ENCODE results near the gene CASP7.
"Not testable (repeated sequence)": the region's sequence is repeated elsewhere in the genome, so short reads cannot be mapped to it uniquely, and the experiment has no call there.

The CASP7 gene

DNA sequence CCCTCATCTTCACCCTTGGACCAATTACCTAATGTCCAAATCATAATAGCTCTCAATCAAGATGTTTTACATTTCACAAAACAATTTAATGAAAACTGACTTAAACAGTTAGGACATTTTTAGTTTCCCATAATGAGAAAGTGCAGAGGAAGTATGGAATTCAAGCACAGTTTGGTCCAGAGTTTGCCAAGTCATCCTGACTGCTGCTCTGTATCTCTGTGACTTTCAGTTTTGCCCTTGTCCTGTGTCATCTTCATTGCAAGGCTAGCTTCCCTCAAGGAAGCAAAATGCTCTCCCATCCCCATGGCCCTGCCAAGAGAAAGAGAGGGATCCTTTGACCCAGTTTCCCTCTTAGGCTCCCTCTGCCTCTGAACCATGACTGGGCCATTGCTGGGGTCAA lies 63.9 kb downstream of the CASP7 start:
- Mint-ChIP-seq H3K9me3 (no peaks in the 10 kb centered on the region), H3K27me3 (ENCODE audit: low read depth) (peaks cover 5% of the 10 kb centered on the region), H3K36me3 (ENCODE audit: low read depth) (no peaks in the 10 kb centered on the region), H3K27ac (no peak overlapping the region), H3K4me1 (ENCODE audit: low read depth) (no peaks in the 10 kb centered on the region), H3K4me3 (no peak overlapping the region)

DNA sequence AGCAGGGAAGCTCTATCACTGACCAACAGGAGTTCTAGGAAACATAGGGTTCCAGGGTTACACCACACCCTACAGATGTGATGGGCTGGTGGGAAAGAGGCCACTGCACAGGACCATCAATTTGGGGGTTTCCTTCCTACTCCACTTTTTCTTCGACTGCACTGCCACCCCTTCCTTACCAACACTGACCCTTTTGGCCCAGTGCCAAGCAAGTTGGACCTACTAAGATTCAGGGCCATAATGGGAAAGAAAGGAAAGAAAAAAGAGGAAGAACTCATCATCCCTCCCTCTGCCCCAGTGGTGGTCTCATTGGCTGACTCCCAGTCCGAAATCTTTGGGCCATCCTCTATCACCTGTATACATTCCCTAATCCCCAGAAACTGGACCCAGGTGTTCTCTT lies 65.7 kb downstream of the CASP7 start:
- H3K27ac Mint-ChIP-seq = no peak overlapping the region
- H3K27me3 Mint-ChIP-seq (ENCODE audit: low read depth) = peaks cover 5% of the 10 kb centered on the region
- no peak overlapping the region for H3K4me3 Mint-ChIP-seq
- H3K4me1 Mint-ChIP-seq (ENCODE audit: low read depth) = no peaks in the 10 kb centered on the region
- no peaks in the 10 kb centered on the region for H3K36me3 Mint-ChIP-seq (ENCODE audit: low read depth)
- H3K9me3 Mint-ChIP-seq = no peaks in the 10 kb centered on the region

DNA sequence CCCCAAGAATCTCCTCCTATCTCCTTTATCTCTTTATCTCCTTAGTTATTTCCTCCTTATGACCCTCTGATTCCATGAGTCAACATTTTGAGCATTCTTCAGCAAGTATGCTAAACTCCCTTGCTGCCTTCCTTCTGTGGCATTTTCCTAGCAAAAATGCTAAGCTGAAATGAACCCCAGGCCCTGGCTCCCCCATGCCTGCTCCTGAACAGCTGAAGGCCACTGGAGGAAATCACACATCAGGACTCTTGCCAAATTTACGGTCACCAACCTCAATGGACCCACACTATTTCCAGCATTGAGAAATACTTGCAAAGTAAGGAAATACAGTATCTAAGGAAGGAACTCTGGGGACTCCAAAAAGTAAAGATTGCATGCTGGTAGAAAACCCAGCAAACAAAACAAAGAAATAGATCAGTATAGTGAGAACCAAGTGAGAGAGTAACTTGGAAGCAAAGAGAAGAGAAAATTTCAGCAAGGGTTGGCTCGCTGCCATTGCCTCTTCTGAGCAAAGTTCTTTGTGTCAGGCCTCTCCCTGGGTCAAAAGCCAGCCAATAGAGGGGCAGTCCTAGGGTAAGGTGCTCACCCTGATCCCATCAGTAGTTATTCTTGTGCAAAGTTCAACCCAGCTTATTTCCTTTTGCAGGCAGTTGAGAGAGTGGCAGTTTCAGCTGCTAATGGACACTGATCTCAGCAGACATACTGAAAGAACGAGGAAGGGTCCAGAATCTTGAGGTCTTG lies 66.7 kb downstream of the CASP7 start:
- no peaks in the 10 kb centered on the region for H3K4me1 Mint-ChIP-seq (ENCODE audit: low read depth)
- H3K27ac Mint-ChIP-seq = no peak overlapping the region
- no peaks in the 10 kb centered on the region for H3K9me3 Mint-ChIP-seq
- H3K36me3 Mint-ChIP-seq (ENCODE audit: low read depth) = no peaks in the 10 kb centered on the region
- no peak overlapping the region for H3K4me3 Mint-ChIP-seq
- H3K27me3 Mint-ChIP-seq (ENCODE audit: low read depth) = peaks cover 13% of the 10 kb centered on the region

DNA sequence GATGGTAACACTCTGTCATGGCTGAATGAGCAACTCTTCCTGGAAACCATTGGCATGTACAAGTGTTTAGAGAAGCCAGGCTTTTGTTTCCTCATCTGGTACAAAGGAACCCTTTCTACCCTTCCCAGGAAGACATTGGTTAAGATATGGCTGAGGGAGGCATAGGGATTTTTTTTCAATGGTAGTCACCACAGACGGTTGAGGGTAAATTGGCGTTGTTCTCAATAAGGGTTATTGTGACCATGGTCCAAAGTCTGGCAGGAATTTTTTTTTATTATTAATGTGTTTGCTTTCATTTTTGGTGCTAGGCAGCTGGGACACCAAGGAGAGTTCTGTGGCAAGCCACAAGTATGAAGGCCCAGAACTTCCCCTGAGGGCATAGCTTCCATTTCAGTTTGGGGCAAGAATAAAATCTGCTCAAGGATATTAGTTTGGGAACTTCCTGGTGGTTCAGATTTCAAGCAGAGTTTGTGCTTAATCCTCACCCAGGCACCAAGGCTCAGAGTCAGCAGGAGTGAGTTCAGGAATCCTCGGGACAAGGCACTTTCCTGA lies 71.5 kb downstream of the CASP7 start, which contains the start of gene PLEKHS1:
TSS of gene PLEKHS1 (plus strand) at position 502 of the 552 bp plus-strand sequence. CDS start 3,596 bp downstream, outside the sequence.
- Mint-ChIP-seq H3K27me3 (ENCODE audit: low read depth) (peaks cover 25% of the 10 kb centered on the region), H3K4me1 (ENCODE audit: low read depth) (no peaks in the 10 kb centered on the region), H3K4me3 (no peak within 1 kb of the TSS), H3K9me3 (no peaks in the 10 kb centered on the region), H3K27ac (no peak within 1 kb of the TSS), H3K36me3 (ENCODE audit: low read depth) (no peaks in the 10 kb centered on the region)

DNA sequence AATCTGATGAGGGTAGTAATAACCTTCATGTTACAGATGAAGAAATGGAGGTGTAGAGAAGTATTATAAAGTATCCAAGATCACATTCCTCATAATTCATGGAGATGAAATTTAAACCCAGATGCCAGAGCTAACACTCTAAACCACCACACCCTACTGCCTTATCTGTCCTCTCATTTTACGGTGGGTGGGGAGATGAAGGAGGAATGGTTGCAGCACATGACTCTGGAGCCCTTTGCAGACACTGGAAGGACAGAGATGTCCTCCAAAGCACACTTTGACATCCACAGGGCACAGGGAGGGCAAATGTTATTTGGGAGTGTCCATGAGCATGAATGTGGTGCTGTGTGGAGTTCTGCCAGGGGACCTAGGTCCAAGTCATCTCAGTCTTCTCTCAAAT lies 72.8 kb downstream of the CASP7 start:
- no peak overlapping the region for H3K4me3 Mint-ChIP-seq
- H3K9me3 Mint-ChIP-seq = no peaks in the 10 kb centered on the region
- no peak overlapping the region for H3K27ac Mint-ChIP-seq

DNA sequence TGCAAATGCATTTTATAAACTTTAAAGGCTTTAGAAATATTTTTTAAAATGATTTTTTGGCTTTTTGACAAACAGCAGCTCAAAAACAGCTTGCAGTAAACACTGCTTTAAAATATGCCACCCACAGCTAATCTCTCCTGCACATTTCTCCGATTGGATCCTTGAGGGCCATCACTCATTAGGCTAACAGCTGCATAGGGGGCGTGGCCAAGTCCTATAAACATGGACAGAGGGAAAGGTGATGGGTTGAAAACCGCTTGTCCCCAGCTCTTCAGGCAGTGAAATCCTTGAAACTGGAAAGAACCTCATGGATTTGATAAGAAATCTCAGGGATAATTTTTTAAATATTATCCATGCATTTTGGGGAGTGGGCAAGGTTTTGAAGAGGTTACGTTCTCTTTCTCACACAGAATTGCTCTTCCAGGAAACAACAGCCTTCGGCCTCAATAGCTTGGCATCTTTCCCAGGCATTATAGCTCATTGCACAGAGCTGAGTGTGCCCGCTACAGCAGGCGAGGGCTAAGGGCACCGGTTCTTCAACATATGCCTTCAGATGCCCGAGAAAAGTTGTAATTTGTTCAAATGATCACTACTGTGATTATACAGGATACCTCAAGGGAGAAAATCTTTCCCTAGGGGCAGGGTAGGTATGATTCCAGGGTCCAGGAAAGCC lies 73.4 kb downstream of the CASP7 start:
- H3K4me1 Mint-ChIP-seq (ENCODE audit: low read depth) = no peaks in the 10 kb centered on the region
- H3K36me3 Mint-ChIP-seq (ENCODE audit: low read depth) = no peaks in the 10 kb centered on the region
- peaks cover 29% of the 10 kb centered on the region for H3K27me3 Mint-ChIP-seq (ENCODE audit: low read depth)
- H3K4me3 Mint-ChIP-seq = no peak overlapping the region
- H3K27ac Mint-ChIP-seq = no peak overlapping the region
- no peaks in the 10 kb centered on the region for H3K9me3 Mint-ChIP-seq

More for the DNA sequence above, 72.8 kb downstream of the CASP7 start:
- H3K4me1 Mint-ChIP-seq (ENCODE audit: low read depth) = no peaks in the 10 kb centered on the region
- no peaks in the 10 kb centered on the region for H3K36me3 Mint-ChIP-seq (ENCODE audit: low read depth)
- H3K27me3 Mint-ChIP-seq (ENCODE audit: low read depth) = peaks cover 25% of the 10 kb centered on the region

DNA sequence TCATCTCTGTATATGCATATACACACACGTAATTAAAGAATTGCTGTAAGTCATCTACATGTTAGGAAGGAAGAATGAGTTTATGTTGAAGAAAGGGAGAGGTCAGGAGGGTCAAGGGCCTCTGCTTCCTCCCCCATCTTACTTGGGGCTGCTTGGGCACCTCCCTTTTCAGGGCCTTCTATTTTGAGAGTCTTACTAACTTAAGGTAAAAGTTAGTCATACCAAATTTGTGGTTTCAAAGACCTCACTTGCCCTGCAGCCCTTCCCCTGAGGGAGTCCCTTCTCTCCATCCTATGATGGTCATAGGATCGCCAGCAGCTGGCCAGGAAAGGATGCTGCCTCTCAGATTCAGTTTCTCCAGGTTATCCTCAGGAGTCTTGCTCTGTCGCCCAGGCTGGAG lies 74.4 kb downstream of the CASP7 start:
- no peaks in the 10 kb centered on the region for H3K4me1 Mint-ChIP-seq (ENCODE audit: low read depth)
- H3K27ac Mint-ChIP-seq = no peak overlapping the region
- H3K27me3 Mint-ChIP-seq (ENCODE audit: low read depth) = peaks cover 33% of the 10 kb centered on the region

DNA sequence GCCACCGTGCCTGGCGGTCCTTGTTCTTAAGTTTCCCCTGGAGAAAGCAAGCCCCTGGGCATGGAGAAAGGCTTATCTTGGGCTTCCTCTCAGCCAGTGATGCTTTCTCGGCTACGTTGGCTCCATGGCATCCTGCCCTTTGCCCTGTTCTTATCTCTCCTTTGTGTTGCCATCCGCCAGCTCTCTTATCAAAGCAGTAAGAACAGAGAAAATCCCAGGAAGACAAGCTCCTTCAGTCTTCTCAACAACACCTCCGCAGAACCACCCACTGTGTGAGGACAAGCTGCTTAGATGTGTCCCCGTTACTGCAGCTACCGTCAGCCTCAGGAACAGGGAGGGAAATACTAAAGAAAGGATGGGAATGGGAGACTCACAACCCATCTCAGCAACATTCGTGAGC lies 75.1 kb downstream of the CASP7 start:
- H3K9me3 Mint-ChIP-seq = no peaks in the 10 kb centered on the region
- no peaks in the 10 kb centered on the region for H3K36me3 Mint-ChIP-seq (ENCODE audit: low read depth)
- H3K4me3 Mint-ChIP-seq = no peak overlapping the region
- H3K4me1 Mint-ChIP-seq (ENCODE audit: low read depth) = no peaks in the 10 kb centered on the region
- H3K27ac Mint-ChIP-seq = no peak overlapping the region
- peaks cover 36% of the 10 kb centered on the region for H3K27me3 Mint-ChIP-seq (ENCODE audit: low read depth)

More for the DNA sequence above, 74.4 kb downstream of the CASP7 start:
- no peaks in the 10 kb centered on the region for H3K36me3 Mint-ChIP-seq (ENCODE audit: low read depth)
- H3K4me3 Mint-ChIP-seq = no peak overlapping the region
- H3K9me3 Mint-ChIP-seq = no peaks in the 10 kb centered on the region

DNA sequence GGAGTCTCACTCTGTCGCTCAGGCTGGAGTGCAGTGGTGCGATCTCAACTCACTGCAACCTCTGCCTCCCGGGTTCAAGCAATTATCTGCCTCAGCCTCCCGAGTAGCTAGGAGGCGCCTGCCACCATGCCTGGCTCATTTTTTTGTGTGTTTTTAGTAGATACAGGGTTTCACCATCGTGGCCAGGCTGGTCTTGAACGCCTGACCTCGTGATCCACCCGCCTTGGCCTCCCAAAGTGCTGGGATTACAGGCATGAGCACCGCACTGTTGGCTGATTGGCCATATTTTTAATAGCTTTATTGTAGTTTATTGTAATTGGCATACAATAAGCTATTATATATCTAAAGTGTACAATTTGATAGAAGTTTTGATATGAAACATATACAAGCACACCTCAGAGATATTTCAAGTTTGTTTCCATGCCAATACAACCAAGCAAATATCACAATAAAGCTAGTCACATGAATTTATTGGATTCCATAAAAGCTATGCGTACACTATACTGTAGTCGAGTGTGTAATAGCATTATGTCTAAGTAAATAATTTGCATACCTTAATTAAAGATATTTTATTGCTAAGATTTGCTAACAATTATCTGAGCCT lies 77.3 kb downstream of the CASP7 start:
- no peaks in the 10 kb centered on the region for H3K36me3 Mint-ChIP-seq (ENCODE audit: low read depth)
- no peaks in the 10 kb centered on the region for H3K4me1 Mint-ChIP-seq (ENCODE audit: low read depth)
- peaks cover 34% of the 10 kb centered on the region for H3K27me3 Mint-ChIP-seq (ENCODE audit: low read depth)
- no peaks in the 10 kb centered on the region for H3K9me3 Mint-ChIP-seq
- H3K27ac Mint-ChIP-seq = no peak overlapping the region
- no peak overlapping the region for H3K4me3 Mint-ChIP-seq

DNA sequence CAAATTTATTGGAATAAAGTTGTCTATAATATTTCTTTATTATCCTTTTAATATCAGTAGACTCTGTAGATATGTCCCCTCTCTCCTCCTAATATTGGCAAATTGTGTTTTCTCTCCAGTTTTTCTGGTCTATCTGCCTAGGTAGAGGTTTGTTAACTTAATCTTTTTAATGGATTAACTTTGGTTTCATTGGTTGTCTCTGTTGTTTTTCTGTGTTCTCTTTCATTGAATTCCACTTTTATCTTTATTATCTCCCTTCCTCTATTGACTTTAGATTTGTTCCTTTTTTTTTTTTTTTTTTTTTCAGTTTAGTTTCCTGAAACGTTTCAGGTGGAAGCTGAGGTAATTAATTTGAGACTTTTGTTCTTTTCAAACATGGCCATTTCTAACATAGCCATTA lies 82.4 kb downstream of the CASP7 start:
- H3K9me3 Mint-ChIP-seq = no peaks in the 10 kb centered on the region
- H3K4me1 Mint-ChIP-seq (ENCODE audit: low read depth) = no peaks in the 10 kb centered on the region
- peaks cover 49% of the 10 kb centered on the region for H3K27me3 Mint-ChIP-seq (ENCODE audit: low read depth)
- no peak overlapping the region for H3K27ac Mint-ChIP-seq
- H3K36me3 Mint-ChIP-seq (ENCODE audit: low read depth) = no peaks in the 10 kb centered on the region
- no peak overlapping the region for H3K4me3 Mint-ChIP-seq

DNA sequence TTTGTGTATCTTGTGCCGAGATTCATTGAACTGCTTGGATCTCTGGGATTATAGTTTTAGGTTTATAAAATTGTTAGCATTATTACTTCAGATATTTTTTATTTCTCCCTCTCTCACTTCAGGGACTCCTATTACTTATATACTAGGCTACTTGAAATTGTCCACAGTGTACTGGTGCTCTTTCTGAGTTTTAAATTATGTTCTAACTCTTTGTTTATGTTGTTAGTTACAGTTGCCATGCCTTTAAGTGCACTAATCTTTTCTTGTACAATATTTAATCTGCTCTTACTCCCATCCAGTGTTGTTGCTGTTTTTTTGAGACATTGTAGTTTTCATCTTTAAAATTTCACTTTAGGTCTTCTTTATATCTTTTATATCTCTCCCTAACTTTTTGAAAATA lies 84.9 kb downstream of the CASP7 start:
- H3K4me1 Mint-ChIP-seq (ENCODE audit: low read depth) = no peaks in the 10 kb centered on the region
- no peaks in the 10 kb centered on the region for H3K9me3 Mint-ChIP-seq
- H3K27me3 Mint-ChIP-seq (ENCODE audit: low read depth) = peaks cover 59% of the 10 kb centered on the region
- no peak overlapping the region for H3K4me3 Mint-ChIP-seq
- no peak overlapping the region for H3K27ac Mint-ChIP-seq
- no peaks in the 10 kb centered on the region for H3K36me3 Mint-ChIP-seq (ENCODE audit: low read depth)

DNA sequence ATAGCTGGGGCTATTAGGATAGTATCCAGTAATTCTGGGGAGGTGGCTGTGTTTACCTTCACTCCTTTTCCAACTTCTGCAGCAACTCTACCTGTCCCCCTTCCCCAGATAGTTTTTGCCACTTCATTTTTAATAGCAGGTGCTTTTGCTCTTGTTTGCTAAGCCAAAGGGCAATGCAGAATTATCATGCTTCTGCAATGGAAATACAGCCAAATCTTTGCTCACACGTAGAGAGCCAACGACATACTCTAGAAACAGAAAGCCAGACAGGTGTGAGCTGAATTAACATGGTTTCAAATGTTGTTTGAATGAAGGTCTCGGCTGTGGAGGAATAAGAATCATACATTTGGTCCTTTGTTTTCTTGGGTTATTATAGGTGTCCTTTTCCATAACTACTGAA lies 86.2 kb downstream of the CASP7 start:
- no peaks in the 10 kb centered on the region for H3K4me1 Mint-ChIP-seq (ENCODE audit: low read depth)
- no peaks in the 10 kb centered on the region for H3K36me3 Mint-ChIP-seq (ENCODE audit: low read depth)
- no peak overlapping the region for H3K4me3 Mint-ChIP-seq
- H3K27ac Mint-ChIP-seq = no peak overlapping the region
- peaks cover 54% of the 10 kb centered on the region for H3K27me3 Mint-ChIP-seq (ENCODE audit: low read depth)
- H3K9me3 Mint-ChIP-seq = no peaks in the 10 kb centered on the region

DNA sequence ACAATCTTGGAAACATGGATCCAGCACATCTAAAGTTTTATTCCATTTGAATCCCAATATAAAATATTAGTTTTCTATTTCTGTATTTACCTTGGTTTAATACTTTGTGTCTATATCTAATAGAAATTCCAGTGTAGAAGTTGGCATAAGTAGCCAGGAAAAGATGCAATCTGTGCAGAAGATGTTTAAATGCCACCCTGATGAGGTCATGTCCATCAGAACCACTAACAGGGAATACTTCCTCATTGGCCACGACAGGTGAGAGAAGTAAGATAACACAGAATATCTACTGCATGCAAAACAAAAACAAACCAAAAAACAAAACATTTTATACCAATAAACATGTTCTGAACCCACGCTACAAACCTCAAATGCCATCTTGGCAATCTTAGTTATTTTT lies 87.5 kb downstream of the CASP7 start:
- H3K27ac Mint-ChIP-seq = no peak overlapping the region
- H3K9me3 Mint-ChIP-seq = no peaks in the 10 kb centered on the region
- no peaks in the 10 kb centered on the region for H3K36me3 Mint-ChIP-seq (ENCODE audit: low read depth)
- peaks cover 56% of the 10 kb centered on the region for H3K27me3 Mint-ChIP-seq (ENCODE audit: low read depth)
- H3K4me3 Mint-ChIP-seq = no peak overlapping the region
- H3K4me1 Mint-ChIP-seq (ENCODE audit: low read depth) = no peaks in the 10 kb centered on the region

DNA sequence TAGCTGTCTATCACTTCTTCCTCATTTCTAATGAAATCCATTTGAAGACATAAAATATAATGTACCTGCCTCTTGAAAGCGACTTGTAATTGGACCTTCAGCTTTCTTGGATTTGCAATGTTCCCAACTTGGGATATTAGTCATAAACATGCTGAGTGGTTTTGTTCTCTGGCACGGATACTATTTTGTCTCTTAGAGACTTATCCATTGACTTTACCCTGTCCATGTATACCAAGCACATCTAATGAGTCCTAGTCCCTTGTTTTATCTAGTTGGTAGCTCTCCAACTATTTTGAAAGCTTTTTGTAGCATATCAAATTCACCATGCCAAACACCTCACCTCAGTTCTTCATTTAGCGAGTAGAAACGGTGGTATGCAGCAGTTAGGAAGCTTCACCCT lies 90.6 kb downstream of the CASP7 start:
- no peaks in the 10 kb centered on the region for H3K36me3 Mint-ChIP-seq (ENCODE audit: low read depth)

DNA sequence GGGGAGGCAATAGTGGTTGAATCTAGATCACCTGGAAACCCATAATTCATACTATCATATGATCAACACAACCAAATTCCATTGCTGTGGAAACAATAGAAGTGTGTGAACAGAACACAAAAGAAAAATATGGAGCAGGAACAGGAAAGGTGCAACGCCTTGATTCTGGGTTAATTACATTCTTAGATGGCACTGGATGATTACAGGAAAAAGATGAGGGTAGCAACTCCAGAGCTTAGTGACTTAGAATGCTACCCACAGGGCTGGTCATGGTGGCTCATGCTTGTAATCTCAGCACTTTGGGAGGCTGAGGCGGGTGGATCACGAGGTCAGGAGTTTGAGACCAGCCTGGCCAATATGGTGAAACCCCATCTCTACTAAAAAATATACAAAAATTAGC lies 91.4 kb downstream of the CASP7 start:
- H3K4me1 Mint-ChIP-seq (ENCODE audit: low read depth); H3K27ac Mint-ChIP-seq; H3K4me3 Mint-ChIP-seq; H3K9me3 Mint-ChIP-seq; H3K36me3 Mint-ChIP-seq (ENCODE audit: low read depth): not testable (repeated sequence)
- H3K27me3 Mint-ChIP-seq (ENCODE audit: low read depth) = peaks cover 44% of the 10 kb centered on the region

More for the DNA sequence above, 90.6 kb downstream of the CASP7 start:
- Mint-ChIP-seq H3K27ac (no peak overlapping the region), H3K9me3 (no peaks in the 10 kb centered on the region), H3K4me3 (no peak overlapping the region), H3K4me1 (ENCODE audit: low read depth) (no peaks in the 10 kb centered on the region), H3K27me3 (ENCODE audit: low read depth) (peaks cover 42% of the 10 kb centered on the region)
